Activated CD8-positive, alpha-beta memory T cell treated with anti-CD3 and anti-CD28 coated beads, Interleukin-2, amount 50 U/mL, for 1 hour (primary cell): ENCODE data around the gene TSKU.

ENCODE experiments used
- DNase-seq: peaks from one replicate; pipeline ENCODE4 v3.0.0-alpha.2; 2020; ENCODE audit errors: extremely low read depth

Gene TSKU

GRCh38 chr11:76770642-76771445 is 12.3 kb upstream of the TSKU start:
- no peak for DNase-seq

DNA sequence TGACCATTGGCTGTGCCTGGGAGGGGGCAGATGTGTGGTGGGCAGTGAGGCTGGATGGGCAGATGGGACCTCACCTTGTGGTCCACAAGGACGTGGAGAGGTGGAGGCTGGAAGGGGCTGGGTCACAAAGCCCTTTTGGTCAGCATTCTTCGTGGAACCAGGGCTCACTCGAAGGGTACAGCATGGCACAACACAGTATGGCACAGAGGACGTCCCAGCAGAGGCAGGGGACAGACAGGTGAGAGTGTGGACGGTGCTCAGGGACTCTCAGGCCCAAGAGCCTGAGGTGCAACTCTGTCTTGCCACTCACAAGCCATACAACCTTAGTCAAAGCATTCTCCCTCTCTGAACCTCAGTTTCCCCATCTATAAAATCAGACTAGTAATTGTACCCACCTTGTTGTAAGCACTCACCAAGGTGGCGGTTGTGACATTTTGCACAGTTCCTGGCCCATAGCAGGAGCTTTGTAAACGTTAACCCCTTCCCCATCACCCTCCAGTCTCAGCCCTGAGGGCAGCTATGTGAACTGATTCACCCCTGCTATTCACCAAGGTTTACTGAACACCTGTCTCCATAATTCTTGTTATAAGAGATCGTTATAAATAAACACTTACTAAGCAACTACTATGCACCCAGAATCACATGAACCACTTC is 11.6 kb upstream of the TSKU start:
- DNase-seq = no peak

DNA sequence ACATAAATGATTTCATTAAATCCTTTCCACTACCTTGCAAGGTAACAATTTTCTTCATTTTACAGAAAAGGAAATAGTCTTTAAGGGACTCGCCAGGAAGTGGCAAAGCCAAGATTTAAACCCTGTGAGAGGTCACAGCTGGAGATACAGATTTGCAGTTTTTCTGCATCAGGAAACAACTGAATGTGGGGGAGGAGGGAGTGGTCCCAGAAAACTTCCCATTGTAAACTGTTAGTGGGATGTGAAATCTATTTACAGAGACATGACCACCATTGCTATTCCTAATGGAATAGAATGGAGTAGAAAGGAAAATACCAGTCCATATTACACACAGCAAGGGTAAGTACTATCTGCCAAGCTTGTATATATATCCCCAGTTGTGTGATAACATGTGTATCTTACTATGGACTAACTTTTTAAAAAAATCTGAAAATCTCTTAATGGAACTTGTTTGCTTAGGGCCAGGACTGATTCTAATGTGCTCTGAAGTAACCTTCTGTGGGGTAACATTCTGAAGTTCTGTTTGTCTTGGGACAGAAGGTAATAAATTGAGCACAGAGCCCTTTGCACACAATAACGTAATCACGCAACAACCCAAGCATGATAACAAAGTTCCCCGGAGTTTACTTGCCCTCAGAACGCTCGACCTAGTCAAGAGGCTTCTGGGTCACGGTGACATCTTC is 10.9 kb upstream of the TSKU start:
- DNase-seq = no peak

DNA sequence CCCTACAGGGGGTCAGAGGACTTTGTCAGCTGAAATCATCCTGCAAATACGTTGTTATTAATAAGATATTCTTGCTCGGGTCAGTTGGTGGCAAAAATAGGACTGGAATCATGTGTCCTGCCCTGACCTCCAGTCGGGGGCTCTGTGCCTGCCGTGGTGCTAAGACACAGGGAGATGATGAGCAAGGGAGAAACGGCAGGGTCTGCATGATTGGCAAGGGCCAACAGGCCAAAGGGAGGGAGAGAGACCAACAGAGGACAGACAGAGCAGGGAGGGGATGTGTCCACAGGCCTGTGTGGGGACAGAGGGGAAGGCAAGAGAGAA is 10.4 kb upstream of the TSKU start:
- DNase-seq = no peak

GRCh38 chr11:76773921-76774361 is 9.2 kb upstream of the TSKU start:
- DNase-seq = no peak

- DNase-seq = no peak
Observed at GRCh38 chr11:76776472-76776871, 6.7 kb upstream of the TSKU start.

DNA sequence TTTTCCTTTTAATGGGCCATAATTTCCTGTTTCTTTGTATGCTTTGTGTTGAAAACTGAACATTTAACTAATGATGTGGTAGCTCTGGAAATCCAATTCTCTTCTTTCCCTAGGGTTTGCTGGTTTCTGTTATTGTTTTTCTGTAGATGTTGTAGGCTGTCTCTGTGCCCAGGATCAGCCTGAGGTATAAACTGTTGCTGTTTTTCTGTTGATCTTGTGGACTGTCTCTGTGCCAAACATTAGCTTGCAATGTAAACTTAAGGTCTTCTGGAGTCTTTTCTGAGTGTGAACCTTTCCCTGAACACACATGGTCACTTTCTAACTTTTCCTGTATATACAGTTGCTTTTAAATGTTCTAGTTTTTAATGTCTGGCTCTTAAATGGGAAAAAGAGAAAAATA is 5.9 kb upstream of the TSKU start:
- DNase-seq = no peak

GRCh38 chr11:76777876-76778275 is 5.3 kb upstream of the TSKU start:
- DNase-seq = no peak

- no peak for DNase-seq
Observed at GRCh38 chr11:76778874-76779273, 4.3 kb upstream of the TSKU start.

DNA sequence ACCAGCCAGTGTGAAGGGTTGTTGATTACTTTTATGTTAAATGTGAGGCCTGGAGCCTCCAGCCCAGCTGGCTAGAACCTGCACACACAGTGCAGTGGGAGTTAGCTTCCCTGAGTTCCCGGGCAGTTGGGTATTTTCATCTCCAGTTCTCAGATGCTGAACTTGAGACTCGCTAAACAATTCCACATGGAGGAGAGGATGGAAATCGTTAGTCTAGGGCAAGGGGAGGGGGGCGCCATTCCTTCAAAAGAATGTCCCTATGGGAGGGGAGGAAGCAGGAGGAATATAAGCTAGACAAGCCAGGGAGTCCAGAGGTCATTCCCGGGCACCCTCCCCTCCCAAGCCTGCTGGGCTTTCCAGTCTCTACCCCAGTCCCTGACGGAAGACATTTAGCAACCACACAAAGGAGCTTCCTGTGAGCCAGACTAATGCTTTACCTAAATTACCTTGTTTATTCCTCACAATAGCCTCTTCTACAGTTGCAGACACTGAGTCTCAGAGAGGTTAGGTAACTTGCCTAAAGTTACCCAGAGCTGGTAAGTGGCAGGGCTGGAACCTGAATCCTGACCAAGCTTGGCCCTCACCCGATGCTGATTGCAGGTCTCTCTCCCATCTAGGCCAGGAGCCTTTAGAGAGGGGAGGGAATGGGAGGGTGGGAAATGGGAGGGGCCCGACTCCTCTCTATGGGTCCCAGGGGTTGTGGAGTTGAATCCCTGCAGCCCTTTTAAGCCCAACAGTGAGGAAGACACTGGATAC is 1.9 kb upstream of the TSKU start:
- no peak for DNase-seq

- no peak for DNase-seq
Observed at GRCh38 chr11:76781807-76782530, 1.2 kb upstream of the TSKU start.

DNA sequence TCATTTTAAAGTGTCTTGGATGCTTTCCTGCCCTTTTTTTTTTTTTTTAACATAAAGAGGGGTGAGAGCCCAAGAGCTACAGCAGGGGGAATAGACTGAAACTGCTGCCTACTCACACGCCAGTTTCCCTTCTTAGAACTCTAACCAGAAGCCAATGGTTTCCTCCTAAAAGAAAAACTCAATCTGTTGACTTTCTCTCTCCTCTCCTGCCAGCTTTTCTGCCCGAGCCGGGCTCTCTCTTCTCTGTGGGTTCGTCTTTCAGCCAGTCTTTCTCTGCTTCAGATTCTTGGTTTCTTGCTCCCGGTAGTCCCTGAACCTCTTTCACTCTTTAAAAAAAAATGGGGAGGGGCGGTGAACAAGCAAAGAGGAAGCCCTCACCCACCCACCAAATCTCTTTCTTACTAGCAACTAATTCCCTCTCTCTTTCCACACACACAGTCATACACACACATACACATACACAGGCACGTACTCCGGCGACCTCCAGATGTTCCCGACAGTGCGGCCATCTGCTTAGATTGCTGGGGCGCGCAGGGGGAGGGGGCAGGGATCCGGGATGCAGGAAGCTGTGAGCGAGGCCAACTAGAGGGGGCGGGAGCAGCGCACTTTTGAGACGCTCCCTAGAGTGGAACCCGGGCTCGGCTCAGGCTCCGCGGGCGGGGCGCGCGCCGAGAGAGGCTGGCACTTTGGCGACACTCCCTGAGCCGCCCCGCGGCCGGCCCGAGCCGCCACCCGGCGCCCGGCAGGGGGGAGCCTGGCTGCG is 444 bp upstream of the TSKU start:
- no peak for DNase-seq

DNA sequence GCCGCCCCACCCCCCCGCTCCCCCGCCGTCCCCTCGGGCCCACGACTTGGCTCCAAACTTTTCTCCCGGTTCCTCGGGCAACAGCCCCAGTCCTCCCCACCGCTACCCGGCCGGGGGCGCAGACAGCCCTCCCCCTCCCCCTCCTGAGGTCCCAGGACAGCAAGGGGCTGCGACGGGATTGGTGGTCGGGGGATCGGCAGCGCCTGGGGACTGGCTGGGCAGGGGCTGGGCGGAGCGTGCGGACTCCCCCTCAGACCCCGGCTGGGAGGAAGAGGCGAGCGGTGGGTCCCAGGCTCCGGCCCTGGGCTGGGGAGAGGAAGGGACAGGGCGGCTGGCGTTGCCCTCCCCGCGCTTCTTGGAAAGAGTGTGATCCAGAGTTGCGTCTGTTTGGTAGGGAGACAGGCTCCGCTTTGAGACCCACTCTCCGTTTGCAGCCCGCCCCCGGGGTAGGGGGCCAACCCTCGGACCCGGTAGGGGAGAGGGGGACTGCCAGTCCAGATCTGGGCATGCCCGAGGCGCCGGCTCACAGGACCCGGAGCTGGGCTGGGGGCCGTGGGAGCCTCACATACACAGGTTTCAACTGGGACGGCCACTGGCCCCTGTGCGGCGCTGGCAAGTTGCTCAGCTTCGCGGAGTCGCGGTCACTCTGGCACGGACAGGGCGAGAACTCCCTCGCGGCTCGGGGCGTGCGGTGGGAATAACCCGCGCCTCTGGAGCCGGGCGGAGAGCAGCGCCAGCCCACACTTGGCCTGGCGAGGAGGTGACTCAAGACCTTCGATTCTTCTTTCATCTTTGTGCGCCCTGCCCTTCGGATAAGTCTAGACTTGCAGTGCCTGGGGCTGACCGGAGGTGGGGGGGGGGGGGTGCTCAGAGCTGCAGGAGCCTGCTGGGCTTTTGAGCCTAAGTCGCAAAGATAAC is 999 bp downstream of the TSKU start:
- no peak for DNase-seq

- DNase-seq = no peak
Observed at GRCh38 chr11:76785513-76785912, 2.4 kb downstream of the TSKU start.

DNA sequence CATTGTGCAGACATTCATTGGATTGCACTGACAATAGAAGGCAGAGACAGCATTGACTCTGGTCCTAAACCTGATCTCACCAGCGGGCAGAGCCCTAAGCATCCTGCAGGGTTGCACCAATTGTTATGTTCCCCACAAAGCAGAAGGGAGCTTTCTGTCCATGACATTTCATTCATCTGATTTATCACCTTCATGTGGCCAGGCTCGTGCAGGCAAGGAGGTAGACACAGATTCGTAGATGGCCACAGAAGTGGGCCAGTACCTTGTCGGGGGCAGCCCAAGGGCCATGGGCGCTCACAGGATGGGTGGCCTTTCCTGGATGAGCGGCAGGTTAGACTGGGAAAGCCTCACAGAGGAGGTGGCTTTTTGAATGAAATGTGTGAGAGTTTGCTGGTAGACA is 2.9 kb downstream of the TSKU start:
- no peak for DNase-seq

- DNase-seq = no peak
Observed at GRCh38 chr11:76786441-76787014, 3.4 kb downstream of the TSKU start.

GRCh38 chr11:76787271-76787670 is 4.1 kb downstream of the TSKU start:
- no peak for DNase-seq

DNA sequence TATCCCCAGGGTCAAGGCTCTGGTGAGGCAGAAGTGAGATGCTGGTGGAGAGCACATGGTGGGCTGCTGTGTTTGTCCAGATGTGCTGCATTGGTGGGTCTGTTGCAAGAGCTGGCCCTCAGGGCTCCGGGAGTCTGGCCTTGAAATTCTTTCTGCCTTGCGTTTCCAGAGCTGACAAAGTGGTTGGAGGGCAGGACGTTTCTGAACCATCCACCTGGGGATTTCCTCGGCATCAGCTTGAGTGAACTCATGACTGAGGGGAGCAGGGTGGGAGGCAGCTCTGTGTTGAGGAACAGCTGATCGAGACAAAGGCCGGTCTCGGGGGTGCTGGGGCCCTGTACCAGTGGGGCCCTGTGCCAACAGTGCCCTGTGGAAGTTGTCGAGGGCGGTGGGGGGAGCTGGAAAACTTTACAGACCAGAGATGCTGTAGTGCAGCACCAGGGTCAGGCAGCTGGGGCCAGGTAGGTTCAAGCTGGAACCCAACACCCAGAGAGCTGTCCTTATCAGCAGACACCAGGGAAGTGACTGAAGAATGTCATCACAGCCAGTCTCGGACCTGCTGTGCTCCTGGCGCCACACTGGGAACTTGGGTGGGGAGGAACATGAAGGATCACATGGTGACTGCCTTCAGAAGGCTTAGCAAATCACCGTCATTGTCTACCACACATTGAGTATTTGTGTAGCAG is 4.9 kb downstream of the TSKU start:
- DNase-seq = no peak
